ENCODE measurements around the gene USPL1.
A peak's percentile ranks its signal among the peaks of the same experiment; 100 is the strongest.
"Not testable (repeated sequence)": the region's sequence is repeated elsewhere in the genome, so short reads cannot be mapped to it uniquely, and the experiment has no call there.

Gene USPL1

DNA sequence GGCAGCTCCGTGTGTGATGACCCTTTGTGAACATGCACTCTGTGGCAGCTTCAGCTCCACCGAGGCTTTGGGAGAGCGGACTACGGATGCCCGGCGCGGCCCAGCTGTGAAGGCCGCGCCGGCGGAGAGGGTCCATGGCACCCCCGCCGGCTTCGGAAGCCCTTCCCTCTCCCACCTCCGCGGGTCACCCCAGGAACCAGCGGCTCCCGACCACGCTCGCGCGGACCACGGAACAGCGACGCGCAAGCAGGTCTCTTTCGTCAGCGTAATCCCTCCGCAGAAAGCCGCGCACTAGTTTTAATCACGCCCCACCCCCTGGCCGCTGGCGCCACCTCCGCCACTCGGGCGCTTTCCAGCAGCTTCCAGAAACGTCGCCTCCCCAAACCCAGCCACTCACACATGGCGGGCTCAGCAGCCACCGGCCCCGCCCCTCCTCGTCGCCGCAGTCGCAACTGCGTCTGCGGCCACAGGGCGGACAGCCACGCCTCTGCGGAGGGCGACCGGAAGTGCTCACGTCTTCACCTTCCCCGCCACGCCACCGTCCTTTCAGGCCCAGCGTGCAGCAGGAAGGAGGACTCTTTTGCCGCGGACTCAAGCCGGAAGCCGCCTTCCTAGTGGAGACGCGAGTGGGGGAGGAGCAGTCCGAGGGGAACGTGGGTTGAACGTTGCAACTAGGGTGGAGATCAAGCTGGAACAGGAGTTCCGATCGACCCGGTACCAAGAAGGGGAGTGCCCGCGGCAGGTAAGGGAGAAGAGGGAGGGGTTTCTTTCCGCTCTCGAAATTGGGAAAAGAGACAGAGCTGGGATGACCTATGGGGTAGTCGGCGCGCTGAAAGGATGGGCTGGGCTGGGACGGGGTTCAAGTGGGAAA lies at the start of gene USPL1:
TSS of gene USPL1 (plus strand) at position 606 of the 871 bp plus-strand sequence. CDS start 3,221 bp downstream, outside the sequence.
- peak; percentile 97 for DNase-seq

DNA sequence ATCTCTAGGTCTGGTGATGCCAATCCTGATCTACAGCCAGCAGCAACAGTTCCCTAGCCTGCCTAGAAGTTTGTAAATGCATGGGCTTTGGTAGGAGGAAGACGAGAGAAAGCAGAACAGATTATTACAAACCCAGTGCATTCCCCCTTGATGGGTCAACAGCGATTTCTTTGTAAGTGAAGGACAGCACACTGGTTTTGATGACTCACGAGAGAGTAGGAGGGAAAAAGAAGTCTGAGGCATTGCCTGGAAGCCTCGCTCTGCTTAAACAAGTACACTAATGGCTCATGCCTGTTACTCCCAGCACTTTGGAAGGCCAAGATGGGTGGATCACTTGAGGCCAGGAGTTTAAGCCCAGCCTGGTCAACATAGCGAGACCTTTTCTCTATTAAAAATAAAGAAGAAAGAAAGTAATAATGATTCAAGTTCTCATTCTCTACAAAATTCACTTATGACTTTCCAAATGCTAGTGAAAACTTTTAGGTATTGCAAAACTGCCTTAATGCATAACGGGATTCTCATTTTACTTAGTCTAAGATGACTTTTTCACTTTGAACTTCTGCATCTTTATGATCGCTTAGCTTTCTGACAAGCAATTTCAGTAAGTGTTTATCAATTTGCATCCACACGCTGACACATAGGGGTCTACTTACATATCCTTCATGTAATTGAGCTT lies 47.7 kb upstream of the USPL1 start:
- no peak for DNase-seq

DNA sequence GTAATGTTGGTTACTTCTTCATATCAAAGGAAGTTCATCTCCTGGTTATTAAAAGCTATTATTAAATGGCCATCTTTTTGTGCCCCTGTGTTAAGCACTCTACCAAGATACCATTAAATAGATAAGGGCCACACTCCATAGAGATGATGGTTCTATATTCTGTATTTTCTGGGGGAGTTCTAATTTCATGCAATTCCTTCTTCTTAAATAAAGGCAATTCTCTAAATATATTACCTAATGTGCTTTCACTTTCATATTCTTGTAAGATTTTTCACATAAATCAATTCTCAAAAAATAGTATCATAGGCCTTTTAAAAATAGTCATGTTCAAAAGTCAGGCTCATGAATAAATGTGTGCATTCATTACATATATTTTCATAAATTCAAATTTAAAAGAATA lies 47.0 kb upstream of the USPL1 start:
- no peak for DNase-seq

DNA sequence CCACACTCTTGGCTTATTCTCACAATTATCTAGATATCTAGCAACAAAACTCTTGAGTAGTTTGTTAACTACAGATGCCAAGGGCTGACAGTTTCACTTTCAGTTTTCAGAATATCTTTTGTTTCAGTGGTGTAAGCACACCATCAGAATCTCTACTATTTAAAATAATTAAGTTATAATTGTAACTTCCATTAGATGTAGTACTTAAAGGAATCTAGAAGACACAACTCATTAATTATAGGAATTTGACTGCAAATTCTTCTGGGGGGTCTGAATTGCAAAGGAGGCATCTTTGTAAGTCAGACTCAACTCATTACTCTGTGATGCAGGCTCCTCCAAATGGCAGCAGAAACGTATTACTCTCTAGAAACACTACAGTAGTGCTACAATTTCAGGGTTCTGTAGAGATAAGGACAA lies 44.9 kb upstream of the USPL1 start:
- no peak for DNase-seq

DNA sequence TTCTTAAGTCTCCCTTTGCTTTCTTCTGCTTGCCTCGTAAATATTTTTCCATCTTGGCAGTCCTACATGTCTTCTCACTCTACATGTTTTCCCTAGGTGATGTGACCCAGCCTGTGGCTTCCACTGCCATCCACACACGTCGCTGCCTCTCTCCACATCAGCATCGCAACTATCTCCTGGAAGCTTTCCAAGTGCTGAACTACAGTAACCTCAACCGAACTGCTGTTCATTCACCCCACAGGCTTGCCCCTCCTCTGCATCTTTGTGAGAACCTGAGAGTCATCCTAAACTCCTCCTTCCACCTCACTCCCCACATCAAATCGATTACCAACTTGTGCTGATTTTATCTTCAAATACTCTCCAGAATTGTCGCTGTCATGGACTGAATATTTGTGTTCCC lies 41.2 kb upstream of the USPL1 start:
- DNase-seq: peak; percentile 21

DNA sequence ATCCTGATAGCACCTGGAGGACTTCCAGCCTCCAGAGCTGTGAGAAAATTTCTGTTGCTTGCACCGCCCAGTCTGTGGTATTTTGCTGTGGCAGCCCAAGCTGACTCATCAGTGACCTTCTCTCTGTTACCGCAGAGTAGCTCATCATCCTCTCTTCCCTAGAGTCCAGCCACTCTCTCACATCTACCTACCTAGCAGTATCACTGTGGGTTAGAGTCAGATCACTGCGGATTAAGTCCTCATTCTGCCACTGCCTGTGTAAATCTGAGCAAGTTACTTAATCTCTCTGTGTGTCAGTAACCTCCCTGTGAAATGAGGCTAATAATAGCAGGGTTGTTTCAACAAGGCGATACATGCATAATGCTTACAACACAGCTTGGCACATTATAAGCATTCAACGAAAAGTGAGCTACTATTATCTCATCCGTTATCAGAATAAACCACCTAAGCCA lies 40.3 kb upstream of the USPL1 start:
- DNase-seq: no peak

DNA sequence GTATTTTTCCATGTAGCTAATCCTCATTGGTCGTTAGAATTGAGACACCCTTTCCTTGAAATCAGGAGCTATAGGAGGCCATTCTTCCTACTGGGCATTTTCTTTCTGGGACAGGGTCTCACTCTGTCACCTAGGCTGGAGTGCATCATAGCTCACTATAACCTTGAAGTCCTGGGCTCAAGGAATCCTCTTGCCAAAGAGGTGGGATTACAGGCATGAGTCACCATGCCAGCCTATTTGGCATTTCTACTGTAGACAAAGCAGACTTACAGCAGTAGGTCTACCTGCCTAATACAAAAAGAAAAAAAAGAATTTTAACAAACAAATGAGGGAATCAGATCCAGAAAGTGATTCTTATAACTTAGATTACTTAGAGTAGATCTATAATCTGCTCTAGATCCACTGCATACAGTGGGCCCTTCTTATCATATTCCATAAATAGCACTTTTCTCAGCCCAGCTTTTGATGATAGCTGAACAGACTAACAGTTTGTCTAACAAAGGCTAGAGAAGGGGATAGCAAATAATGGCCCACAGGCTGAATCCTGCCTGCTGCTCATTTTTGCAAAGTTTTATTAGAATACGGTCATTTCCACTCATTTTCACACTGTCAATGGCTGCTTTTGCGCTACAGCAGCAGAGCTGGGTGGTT lies 36.7 kb upstream of the USPL1 start:
- no peak for DNase-seq

DNA sequence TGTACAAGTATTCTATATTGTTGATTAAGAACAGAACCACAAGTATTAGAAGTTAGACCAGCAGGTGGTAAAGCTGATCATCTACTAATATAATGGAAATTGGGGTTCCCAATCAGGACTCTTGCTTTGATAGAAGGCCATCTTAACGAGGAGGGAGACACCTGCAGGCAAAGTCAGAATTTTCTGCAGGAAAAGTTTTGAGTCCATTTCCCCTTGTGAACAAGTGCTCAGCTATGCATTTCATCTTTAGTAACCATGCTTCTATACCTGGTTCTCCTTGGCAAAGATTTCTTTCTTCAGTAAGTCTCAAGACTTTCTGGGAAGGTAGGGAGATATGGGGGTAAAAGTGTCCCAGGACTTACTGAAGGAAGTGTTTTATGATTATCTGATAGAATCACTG lies 36.1 kb upstream of the USPL1 start:
- DNase-seq: no peak

DNA sequence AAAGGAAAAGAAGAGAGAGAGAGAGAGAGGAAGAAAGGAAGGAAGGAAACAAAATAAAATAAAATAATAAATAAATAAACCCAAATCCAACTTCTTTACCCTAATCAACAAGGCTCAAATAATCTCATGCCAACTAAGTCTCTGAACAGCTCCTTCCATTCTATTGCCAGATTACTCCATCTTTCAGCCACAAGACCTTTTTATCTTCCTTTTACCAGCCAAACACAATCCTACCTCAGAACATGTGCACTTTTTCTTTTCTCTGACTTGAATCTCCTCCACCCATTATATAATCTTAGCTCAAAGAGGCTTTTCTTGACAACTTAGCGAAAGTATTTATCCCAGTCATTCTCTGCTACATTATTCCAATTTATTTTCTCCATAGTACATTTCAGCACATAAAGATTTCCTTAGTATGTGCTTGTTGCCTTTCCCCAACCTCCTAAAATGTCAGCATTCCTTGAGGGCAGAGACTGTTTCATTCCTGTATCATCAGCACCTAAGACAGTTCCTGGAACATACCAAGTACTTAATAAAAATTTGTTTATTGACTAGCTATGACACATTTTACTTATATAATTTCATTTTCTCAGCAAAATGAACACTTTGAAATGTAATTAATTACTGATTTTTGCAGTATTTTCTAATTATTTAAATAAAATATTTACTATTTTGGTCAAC lies 33.5 kb upstream of the USPL1 start:
- no peak for DNase-seq

DNA sequence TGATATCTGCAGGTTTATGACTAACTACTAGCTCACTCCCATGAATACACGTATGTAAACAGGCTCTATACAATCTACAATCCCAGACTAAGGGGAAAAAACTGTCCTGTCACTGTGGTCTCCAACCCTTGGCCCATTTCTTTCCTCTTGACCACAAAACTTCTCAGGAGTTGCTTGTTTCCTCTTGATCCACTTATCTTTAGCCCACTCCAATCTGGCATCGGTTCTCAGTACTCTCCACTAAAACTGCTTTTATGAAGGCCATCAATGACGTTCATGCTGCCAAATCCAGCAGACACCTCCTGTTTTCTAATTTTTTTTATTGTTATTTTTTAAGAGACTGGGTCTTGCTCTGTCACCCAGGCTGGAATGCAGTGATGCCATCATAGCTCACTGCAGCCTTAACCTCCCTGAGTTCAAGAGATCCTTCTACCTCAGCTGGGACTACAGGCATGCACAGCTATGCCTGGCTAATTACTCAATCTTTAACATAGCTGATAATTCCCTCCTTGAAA lies 31.9 kb upstream of the USPL1 start:
- DNase-seq: no peak

DNA sequence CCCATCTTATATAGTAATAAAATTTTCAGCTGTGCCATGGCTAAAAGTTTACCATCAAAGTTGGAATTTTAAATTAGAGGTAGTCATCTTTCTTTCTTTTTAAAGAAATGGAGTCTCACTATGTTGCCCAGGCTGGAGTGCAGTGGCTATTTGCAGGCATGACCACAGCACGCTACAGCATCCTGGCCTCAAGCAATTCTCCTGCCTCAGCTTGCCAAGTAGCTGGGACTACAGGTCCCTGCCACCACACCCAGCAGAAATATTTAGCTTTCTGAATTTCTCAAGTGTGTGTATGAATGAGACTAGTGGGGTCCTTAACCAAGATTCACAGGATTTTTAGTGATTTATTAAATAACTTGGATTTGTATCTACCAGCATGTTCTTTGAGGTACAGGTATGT lies 30.5 kb upstream of the USPL1 start:
- DNase-seq: no peak

DNA sequence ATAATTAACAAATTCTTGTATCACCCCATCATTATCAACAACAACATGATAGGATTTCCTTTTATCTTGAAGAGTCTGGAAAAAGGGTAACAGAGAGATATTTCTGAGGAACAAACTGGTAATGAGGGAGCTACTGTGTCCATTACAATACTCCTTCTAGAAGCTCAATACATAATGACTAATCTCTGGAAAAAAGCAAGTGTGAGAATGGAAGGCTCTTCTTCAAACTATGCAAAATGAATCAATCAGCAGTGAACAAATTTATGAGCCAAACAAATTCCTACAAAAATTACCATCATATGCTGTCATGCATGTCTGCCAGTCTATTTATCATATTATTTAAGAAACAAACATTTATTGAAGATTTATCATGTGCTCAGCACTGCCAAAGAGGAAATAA lies 30.0 kb upstream of the USPL1 start:
- no peak for DNase-seq

DNA sequence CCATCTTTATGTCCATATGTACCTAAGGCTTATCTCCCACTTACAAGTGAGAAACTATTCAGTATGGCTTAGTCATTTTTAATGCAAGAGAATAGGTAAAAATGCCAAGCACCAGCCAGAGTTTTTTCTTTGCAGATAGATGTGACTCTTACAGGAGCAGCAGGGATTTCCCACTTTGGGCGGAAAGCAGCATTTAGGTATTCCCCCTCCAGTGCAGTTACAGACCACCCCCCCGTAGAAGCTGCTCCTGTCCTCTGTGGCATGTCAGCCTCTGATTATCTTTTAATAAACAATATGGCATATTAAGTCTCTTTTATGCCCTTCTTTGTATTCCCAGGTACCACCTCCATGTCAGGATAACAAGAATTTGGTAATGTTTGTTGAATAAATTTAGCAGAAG lies 24.7 kb upstream of the USPL1 start:
- no peak for DNase-seq

DNA sequence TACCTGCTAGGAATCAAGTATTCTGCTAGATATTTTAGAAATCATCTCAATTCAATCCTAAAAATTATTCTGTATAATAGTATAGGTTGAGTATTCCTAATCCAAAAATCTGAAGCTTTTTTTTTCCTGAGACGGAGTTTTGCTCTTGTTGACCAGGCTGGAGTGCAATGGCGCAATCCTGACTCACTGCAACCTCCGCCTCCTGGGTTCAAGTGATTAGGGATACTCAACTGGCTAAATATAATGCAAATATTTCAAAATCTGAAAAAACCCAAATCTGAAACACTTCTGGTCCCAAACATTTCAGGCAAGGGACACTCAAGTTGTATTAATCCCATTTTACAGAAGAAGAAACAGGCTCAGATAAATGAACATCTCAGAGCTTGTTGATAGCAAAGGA lies 17.2 kb upstream of the USPL1 start:
- DNase-seq: no peak

DNA sequence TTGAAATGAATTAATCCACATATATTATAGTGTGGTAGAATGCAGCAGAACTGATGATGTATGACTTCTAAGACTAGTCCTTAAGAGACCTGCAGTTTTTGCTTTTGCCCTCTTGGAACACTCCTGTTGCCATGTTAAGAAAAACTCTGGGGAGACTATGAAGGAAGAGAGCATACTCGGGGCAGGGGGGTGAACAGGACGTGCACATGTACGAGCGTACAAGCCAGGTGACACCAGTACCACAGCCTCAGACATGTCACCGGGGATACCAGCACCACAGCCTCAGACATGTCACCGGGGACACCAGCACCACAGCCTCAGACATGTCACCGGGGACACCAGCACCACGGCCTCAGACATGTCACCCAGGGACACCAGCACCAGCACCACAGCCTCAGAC lies 15.9 kb upstream of the USPL1 start:
- no peak for DNase-seq

DNA sequence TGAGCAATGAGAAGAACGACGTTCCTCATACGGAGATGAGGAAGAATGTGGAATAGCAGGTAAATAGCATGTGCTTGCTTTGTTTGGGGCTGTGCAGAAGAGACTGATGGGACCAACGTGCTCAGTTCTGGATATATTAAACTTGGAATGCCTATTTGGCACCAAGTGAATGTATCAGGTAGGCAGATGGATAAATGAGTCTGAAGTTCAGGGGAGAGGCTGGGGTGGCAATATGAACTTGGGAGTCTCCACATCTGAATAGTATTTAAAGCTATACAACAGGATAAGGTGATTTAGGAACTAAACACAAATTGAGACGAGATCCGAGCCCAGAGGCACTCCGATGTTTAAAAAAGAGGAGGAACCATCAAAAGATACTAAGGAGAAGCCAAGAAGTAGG lies 12.7 kb upstream of the USPL1 start:
- DNase-seq: no peak

DNA sequence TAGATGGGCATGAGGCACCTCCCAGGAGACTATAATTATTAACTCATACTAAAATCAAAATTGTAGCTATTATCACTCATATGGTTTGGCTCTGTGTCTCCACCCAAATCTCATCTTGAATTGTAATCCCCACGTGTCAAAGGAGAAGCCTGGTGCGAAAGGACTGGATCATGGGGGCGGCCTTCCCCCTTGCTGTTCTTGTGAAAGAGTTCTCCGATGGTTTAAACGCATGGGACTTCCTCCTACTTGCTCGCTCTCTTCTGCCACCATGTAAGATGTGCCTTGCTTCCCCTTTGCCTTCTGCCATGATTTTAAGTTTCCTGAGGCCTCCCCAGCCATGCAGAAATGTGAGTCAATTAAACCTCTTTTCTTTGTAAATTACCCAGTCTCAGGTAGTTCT lies 10.5 kb upstream of the USPL1 start:
- not testable (repeated sequence) for DNase-seq

DNA sequence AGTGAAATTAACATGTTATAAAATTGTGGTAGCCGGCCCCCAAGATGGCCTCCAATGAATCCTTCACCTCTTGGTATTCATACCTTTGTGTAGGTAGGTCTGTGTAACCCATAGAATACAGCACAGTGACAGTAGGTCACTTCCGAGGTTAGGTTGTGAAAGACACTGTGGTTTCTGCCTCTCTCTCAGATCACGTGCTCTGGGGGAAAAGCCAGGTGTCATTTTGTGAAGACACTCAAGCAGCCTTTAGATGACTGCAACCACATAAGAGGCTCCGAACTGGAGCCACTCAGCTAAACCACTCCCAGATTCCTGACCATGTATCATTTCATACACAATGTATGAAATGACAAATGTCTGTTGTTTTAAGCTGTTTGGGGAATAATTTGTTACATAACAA lies 9.8 kb upstream of the USPL1 start:
- DNase-seq: peak; percentile 44

DNA sequence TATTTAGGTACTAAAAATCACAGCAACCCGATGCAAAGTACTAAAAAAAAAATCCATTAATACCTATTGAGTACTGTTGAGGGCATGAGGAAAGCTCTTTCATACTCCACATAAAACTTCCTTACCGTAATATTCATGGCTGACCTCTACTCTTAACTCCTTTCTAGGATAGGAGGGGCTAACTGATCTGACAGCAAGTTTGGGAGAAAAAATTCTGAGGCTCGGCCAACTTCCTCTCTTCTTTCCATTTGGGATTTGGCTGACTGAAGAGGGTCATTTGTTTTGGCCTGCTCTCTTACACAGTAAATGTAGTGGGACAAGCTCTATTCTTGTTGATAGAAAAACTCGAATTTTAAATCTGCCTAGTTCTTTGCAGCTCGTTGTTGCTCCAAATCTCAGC lies 9.4 kb upstream of the USPL1 start:
- DNase-seq: no peak

DNA sequence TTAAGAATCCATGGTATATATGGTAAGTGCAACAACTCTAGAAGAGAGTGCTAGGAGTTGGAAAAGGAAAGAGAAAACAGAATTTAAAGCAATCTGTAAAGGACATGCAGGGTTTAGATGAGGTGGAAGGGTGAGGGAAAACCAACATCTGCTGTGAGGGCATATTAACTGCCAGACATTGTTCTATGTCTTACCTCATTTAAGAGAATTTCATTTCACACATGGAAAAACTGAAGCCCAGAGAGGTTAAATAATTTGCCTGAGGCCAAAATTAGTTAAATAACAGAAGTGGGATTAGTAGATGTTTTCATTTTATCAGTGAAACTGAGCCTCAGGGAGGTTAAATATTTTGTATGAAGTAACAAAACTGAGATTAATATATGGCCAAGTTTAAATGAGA lies 7.4 kb upstream of the USPL1 start:
- DNase-seq: no peak

DNA sequence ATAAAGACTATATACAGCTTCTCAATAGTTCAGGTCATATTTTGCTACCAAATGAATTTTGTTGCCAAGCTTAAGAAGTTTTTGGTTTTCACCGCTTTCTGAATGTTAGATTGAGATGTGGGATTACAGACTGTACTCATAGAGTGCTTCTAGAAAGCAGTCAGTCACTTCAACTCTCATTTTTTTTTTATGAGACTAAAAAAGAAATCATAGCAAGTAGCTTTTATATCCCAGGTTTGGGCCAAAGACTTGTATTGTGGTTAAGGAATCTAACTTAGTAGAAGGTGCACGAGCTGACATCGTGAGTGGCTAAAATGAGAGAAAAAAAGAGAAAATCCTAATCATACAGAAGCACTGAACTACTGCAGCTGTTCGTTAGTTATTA lies 2.2 kb upstream of the USPL1 start:
- no peak for DNase-seq

DNA sequence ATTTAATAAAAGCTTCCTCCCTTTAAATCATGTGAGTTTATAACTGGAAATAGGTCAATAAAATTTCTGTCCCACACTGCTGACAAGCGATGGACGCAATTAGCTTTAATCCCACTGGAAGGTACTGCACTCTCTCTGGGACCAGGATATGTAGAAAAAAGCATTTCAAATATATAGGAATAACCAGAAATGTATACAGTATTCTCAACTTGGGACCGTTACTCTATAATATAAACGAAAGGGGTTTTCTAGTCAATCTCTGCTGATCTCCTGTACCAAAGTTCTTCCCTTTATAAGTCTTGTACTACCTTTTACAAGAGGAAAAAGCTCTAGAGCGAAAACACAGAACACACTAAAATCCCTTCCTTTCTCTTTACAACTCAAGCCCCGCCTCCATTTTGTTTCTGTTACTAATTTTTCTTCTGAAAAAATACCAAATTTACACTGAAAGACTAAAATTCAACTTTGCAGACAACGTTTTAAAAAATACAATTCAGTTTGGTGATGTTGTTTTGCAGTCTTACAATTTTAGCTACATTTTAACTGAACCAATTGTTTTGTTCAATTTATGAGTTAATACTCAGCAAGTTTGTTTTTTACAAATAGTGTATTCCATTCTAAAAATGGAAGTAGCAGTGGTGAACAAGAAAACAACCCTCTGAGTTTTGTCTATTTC lies 1.7 kb upstream of the USPL1 start:
- no peak for DNase-seq

DNA sequence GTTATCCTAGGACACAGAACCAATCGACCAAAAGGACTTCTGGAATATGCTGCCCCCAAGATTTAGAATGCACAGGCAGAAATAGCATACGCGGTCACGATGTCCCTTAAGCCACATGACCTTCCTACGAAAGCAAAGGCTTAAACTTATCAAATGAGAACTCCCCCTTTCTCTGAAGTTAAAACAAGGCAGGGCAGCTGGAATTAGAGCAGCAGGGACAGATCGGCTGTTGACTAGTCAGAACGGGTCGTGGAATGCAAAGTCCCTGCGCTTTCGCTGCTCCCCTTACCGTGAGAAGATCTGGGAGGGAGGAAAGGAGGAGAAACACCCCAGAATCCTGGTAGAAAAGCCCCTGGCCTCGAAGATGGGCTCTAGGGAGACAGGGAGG lies 799 bp upstream of the USPL1 start:
- DNase-seq: peak; percentile 31
